Liver (tissue), 3 donors: ENCODE data around the gene UBE2M.

ENCODE experiments used
- ATF3 ChIP-seq: IDR thresholded peaks from 2 replicates; pipeline ENCODE4 v1.6.1; 2016; ENCODE audit warnings: antibody characterized with exemption
- EGR1 ChIP-seq, 2 donors: IDR thresholded peaks; 2 replicates each; pipeline ENCODE4 v1.6.1; 2016 to 2018; ENCODE audit warnings: antibody characterized with exemption in 2 of 2, low read depth in 2 of 2
- GABPA ChIP-seq, 2 donors: IDR thresholded peaks in 1 of 2; conservative IDR thresholded peaks in 1 of 2; 2 replicates each; pipeline ENCODE4 v1.6.1; 2016; ENCODE audit warnings: antibody characterized with exemption in 2 of 2, mild to moderate bottlenecking in 1 of 2, moderate library complexity in 1 of 2
- HNF4G ChIP-seq: IDR thresholded peaks from 2 replicates; pipeline ENCODE4 v1.6.1; 2016; ENCODE audit warnings: antibody characterized with exemption
- JUND ChIP-seq, 2 donors: IDR thresholded peaks; 2 replicates each; pipeline ENCODE4 v1.6.1; 2016; ENCODE audit warnings: antibody characterized with exemption in 2 of 2
- RAD21 ChIP-seq, 2 donors: IDR thresholded peaks; 2 replicates each; pipeline ENCODE4 v1.6.1; 2016; ENCODE audit warnings: antibody characterized with exemption in 2 of 2, mild to moderate bottlenecking in 2 of 2
- REST ChIP-seq: IDR thresholded peaks from 2 replicates; pipeline ENCODE4 v1.6.1; 2016; ENCODE audit warnings: antibody characterized with exemption, mild to moderate bottlenecking
- SP1 ChIP-seq: IDR thresholded peaks from 2 replicates; pipeline ENCODE4 v1.6.1; 2018; ENCODE audit warnings: antibody characterized with exemption, mild to moderate bottlenecking
- TAF1 ChIP-seq: conservative IDR thresholded peaks from 2 replicates; pipeline ENCODE4 v1.6.1; 2016; ENCODE audit warnings: antibody characterized with exemption, mild to moderate bottlenecking
- YY1 ChIP-seq: IDR thresholded peaks from 2 replicates; pipeline ENCODE4 v1.6.1; 2016; ENCODE audit warnings: antibody characterized with exemption, mild to moderate bottlenecking
- TF ChIP-seq, protein P1 (sequence below): fragments of 150-350 bp; IDR thresholded peaks from 2 replicates; pipeline ENCODE4 v1.5.1; 2017; ENCODE audit warnings: improper control_type of control experiment, low read depth, low read length; ENCODE audit not compliant: missing input control
- TF ChIP-seq, protein P2 (sequence below): IDR thresholded peaks from 2 replicates; pipeline ENCODE4 v1.6.1; 2016; ENCODE audit warnings: antibody characterized with exemption
- TF ChIP-seq, protein P3 (sequence below): IDR thresholded peaks from 2 replicates; pipeline ENCODE4 v1.6.1; 2016; ENCODE audit warnings: antibody characterized with exemption
- donor health status: healthy.
- donor health status: healthy.

- TF ChIP-seq, protein P1, sequence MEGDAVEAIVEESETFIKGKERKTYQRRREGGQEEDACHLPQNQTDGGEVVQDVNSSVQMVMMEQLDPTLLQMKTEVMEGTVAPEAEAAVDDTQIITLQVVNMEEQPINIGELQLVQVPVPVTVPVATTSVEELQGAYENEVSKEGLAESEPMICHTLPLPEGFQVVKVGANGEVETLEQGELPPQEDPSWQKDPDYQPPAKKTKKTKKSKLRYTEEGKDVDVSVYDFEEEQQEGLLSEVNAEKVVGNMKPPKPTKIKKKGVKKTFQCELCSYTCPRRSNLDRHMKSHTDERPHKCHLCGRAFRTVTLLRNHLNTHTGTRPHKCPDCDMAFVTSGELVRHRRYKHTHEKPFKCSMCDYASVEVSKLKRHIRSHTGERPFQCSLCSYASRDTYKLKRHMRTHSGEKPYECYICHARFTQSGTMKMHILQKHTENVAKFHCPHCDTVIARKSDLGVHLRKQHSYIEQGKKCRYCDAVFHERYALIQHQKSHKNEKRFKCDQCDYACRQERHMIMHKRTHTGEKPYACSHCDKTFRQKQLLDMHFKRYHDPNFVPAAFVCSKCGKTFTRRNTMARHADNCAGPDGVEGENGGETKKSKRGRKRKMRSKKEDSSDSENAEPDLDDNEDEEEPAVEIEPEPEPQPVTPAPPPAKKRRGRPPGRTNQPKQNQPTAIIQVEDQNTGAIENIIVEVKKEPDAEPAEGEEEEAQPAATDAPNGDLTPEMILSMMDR = no peak
- TF ChIP-seq TAF1 (no peak), GABPA (IDR thresholded peaks at IDR 0.05 in 1 of 2, conservative IDR thresholded peaks at IDR 0.05 in 1 of 2) (peak; percentile 95 to 98), RAD21 (IDR thresholded peaks at IDR 0.05) (no peak), EGR1 (IDR thresholded peaks at IDR 0.05; ENCODE audit: low read depth in 2 of 2) (peak in 1 of 2 donors; percentile 44), REST (no peak), SP1 (peak; percentile 52), YY1 (peak; percentile 89), JUND (IDR thresholded peaks at IDR 0.05) (no peak), ATF3 (no peak), HNF4G (no peak)
- TF ChIP-seq, protein P2, sequence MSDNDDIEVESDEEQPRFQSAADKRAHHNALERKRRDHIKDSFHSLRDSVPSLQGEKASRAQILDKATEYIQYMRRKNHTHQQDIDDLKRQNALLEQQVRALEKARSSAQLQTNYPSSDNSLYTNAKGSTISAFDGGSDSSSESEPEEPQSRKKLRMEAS = no peak
- TF ChIP-seq, protein P3, sequence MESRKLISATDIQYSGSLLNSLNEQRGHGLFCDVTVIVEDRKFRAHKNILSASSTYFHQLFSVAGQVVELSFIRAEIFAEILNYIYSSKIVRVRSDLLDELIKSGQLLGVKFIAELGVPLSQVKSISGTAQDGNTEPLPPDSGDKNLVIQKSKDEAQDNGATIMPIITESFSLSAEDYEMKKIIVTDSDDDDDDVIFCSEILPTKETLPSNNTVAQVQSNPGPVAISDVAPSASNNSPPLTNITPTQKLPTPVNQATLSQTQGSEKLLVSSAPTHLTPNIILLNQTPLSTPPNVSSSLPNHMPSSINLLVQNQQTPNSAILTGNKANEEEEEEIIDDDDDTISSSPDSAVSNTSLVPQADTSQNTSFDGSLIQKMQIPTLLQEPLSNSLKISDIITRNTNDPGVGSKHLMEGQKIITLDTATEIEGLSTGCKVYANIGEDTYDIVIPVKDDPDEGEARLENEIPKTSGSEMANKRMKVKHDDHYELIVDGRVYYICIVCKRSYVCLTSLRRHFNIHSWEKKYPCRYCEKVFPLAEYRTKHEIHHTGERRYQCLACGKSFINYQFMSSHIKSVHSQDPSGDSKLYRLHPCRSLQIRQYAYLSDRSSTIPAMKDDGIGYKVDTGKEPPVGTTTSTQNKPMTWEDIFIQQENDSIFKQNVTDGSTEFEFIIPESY = no peak
Observed at GRCh38 chr19:58554494-58555368, 3.7 kb downstream of the UBE2M start, which contains the start of gene CHMP2A.
